AG04450 (cell line): ENCODE measurements around the gene MYRFL. TPM values are rescaled to one million over a fixed set of nuclear protein-coding genes. Genes with fewer than 3 reads are reported as not detected.

Experiments
- CTCF ChIA-PET: fragments of 300-600, 350-600 bp; formaldehyde crosslinking; extraction: SDS; loops from one replicate; lab custom pipeline; 2022; ENCODE audit warnings: antibody characterized with exemption, inconsistent platforms; lab: Charles Lee
- POLR2A ChIA-PET: fragments of 350-600 bp; formaldehyde crosslinking; extraction: SDS; loops from one replicate; lab custom pipeline; 2021; ENCODE audit warnings: antibody characterized with exemption, inconsistent platforms; lab: Yijun Ruan, JAX
- DNase-seq: peaks from one replicate; pipeline ENCODE4 v3.0.0-alpha.2; 2011; ENCODE audit warnings: low read depth, low spot score
- H3K27ac ChIP-seq: one replicate; pipeline ENCODE4 v1.5.1; 2012; ENCODE audit warnings: low read depth, low read length, control low read depth
- H3K27me3 ChIP-seq: one replicate; pipeline ENCODE4 v1.6.0; 2012; ENCODE audit warnings: low read length; ENCODE audit not compliant: control insufficient read depth, insufficient read depth
- H3K4me3 ChIP-seq: 2 replicates; pipeline ENCODE4 v1.5.1; 2011; ENCODE audit warnings: mild to moderate bottlenecking, low read depth, low read length, control low read depth
- H3K9me3 ChIP-seq: 2 replicates; pipeline ENCODE4 v1.5.1; 2012; ENCODE audit warnings: low read length; ENCODE audit not compliant: control insufficient read depth, insufficient read depth
- CTCF ChIP-seq: IDR thresholded peaks from 2 replicates; pipeline ENCODE4 v1.5.1; 2011; ENCODE audit warnings: low read depth, low read length, control low read depth, inconsistent platforms
- polyA plus RNA-seq: library from polyadenylated mRNA; depleted of rRNA; stranded (reverse); fragments of >200 nt; gene quantifications from 2 replicates; pipeline ENCODE4 v1.2.3, GENCODE V29; 2011

MYRFL gene
- polyA plus RNA-seq, 1 experiment: not detected

GRCh38 chr12:69916544-69917235 lies 91.7 kb downstream of the MYRFL start:
- Histone ChIP-seq H3K27ac (no peak overlapping the region), H3K4me3 (no peak overlapping the region), H3K9me3 (no peaks in the 10 kb centered on the region), H3K27me3 (peaks cover 2% of the 10 kb centered on the region)
- TF ChIP-seq CTCF: no peak
- POLR2A ChIA-PET: no interaction called here
- CTCF ChIA-PET: interaction anchor here (0.6 to 1.0 kb wide), 2 partner anchors 15 to 17 kb away, joined by 4 to 5 read pairs; no protein-coding TSS in a partner anchor
- no peak for DNase-seq

GRCh38 chr12:69918287-69918686 lies 93.3 kb downstream of the MYRFL start:
- CTCF ChIA-PET: interaction anchor here (1.5 to 2.2 kb wide), 2 partner anchors 14 to 18 kb away, joined by 3 to 6 read pairs; no protein-coding TSS in a partner anchor
- peaks cover 2% of the 10 kb centered on the region for H3K27me3 ChIP-seq
- H3K9me3 ChIP-seq: no peaks in the 10 kb centered on the region
- no peak for TF ChIP-seq CTCF
- POLR2A ChIA-PET: no interaction called here
- H3K4me3 ChIP-seq: no peak overlapping the region
- H3K27ac ChIP-seq: no peak overlapping the region
- no peak for DNase-seq

GRCh38 chr12:69919495-69919894 lies 94.5 kb downstream of the MYRFL start:
- ChIA-PET CTCF (interaction anchor here (0.5 to 2.2 kb wide), 3 partner anchors 15 to 264 kb away, joined by 3 to 6 read pairs (median 4); no protein-coding TSS in a partner anchor), POLR2A (no interaction called here)
- no peak for TF ChIP-seq CTCF

GRCh38 chr12:69921831-69922230 lies 96.8 kb downstream of the MYRFL start:
- no peak for TF ChIP-seq CTCF
- H3K27ac ChIP-seq: no peak overlapping the region
- peaks cover under 1% of the 10 kb centered on the region for H3K27me3 ChIP-seq
- DNase-seq: no peak
- H3K9me3 ChIP-seq: no peaks in the 10 kb centered on the region
- no peak overlapping the region for H3K4me3 ChIP-seq
- POLR2A ChIA-PET: no interaction called here
- CTCF ChIA-PET: no interaction called here

More at GRCh38 chr12:69919495-69919894, 94.5 kb downstream of the MYRFL start:
- Histone ChIP-seq H3K4me3 (no peak overlapping the region), H3K9me3 (no peaks in the 10 kb centered on the region), H3K27ac (no peak overlapping the region), H3K27me3 (peaks cover 2% of the 10 kb centered on the region)
- no peak for DNase-seq

- H3K9me3 ChIP-seq: no peaks in the 10 kb centered on the region
- CTCF ChIA-PET: interaction anchor here (1.1 to 1.5 kb wide), 2 partner anchors 22 to 654 kb away, joined by 6 to 8 read pairs; no protein-coding TSS in a partner anchor
- DNase-seq: no peak
- POLR2A ChIA-PET: no interaction called here
- TF ChIP-seq CTCF: no peak
- no peaks in the 10 kb centered on the region for H3K27me3 ChIP-seq
- H3K4me3 ChIP-seq: no peak overlapping the region
- no peak overlapping the region for H3K27ac ChIP-seq
These were observed 98.0 kb downstream of the MYRFL start for GRCh38 chr12:69922999-69923398.
